Motor neuron (in vitro differentiated cells): ENCODE data around the gene CLDN20. TPM values are rescaled to one million over a fixed set of nuclear protein-coding genes. Genes with fewer than 3 reads are reported as not detected.

Experiments
- ATAC-seq, 8 experiments: fragments of 200-7000 bp; cut with Tn5 transposase; replicated peaks in 6 of 8; 2 replicates each; pipeline ENCODE4 v1.8.0; 2021; ENCODE audit warnings: mild to moderate bottlenecking in 8 of 8, moderate library complexity in 8 of 8
- H3K27ac ChIP-seq, 2 donors: fragments of 250-450 bp; sonication (Bioruptor Pico); 2 replicates each; pipeline ENCODE4 v1.9.0; 2021; ENCODE audit warnings: antibody characterized with exemption in 2 of 2, mild to moderate bottlenecking in 2 of 2, moderate library complexity in 1 of 2
- H3K4me1 ChIP-seq, 2 donors: fragments of 250-450 bp; sonication (Bioruptor Pico); replicated peaks in 1 of 2; 2 replicates each; pipeline ENCODE4 v1.6.1; 2021; ENCODE audit warnings: antibody characterized with exemption in 2 of 2, mild to moderate bottlenecking in 2 of 2, moderate library complexity in 1 of 2
- H3K4me3 ChIP-seq, 5 donors: fragments of 250-450 bp; sonication (Bioruptor Pico); 2 replicates each; pipeline ENCODE4 v1.9.0; 2021; ENCODE audit warnings: antibody characterized with exemption in 5 of 5, mild to moderate bottlenecking in 5 of 5, moderate library complexity in 4 of 5
- WGBS, 10 experiments: fragments of 450-650 bp; shearing (Covaris generic); methylation state at CpG; one replicate each; pipeline ENCODE4 v1.0.0; 2022; 5-methylcytosine and 5-hydroxymethylcytosine counted together
- in situ Hi-C, 9 experiments: fragments of 400-800 bp; cut with MboI; loops; one replicate each; pipeline ENCODE4 v1.15.0; 2021; ENCODE audit warnings: low sequenced_read_pairs in 9 of 9, low pct_unique_long_range_greater_than_20kb in 2 of 9; ENCODE audit not compliant: unreplicated experiment in 9 of 9
- total RNA-seq, 8 experiments: library from RNA; unstranded; fragments of 300-600 nt; gene quantifications; 2 replicates each; pipeline versions ENCODE4 v1.2.3 to v1.2.4, GENCODE V29; 2022

The CLDN20 gene
- total RNA-seq, 8 experiments from 2014 or later, result 0.76 to 10.4 (median 1.9) TPM

DNA sequence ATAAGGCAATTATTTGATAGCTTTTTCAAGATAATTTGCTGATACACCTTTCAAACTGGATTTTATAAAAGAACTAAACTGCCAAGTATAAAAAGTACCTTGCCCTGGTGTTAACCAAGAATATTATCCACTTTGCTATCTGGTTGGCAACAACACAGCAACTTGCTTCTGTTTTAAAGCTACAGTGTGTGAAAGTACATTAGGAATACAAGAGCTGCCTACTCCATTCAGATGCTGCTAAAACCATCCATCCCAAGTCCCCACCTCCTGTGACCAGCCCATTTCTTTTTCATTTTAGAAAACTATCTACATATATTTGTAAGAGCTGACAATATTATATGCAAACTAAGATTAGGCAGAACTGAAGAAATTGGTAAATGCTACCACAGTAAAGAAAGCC is 12.8 kb downstream of the CLDN20 start:
- in situ Hi-C loops, result no loop called here
- ATAC-seq, result peak in 2 of 8 experiments; percentile 7 to 30
- Histone ChIP-seq H3K4me1 (peaks cover 16 to 19% of the 10 kb centered on the region in 2 donors), H3K4me3 (no peak overlapping the region), H3K27ac (no peak overlapping the region)

DNA sequence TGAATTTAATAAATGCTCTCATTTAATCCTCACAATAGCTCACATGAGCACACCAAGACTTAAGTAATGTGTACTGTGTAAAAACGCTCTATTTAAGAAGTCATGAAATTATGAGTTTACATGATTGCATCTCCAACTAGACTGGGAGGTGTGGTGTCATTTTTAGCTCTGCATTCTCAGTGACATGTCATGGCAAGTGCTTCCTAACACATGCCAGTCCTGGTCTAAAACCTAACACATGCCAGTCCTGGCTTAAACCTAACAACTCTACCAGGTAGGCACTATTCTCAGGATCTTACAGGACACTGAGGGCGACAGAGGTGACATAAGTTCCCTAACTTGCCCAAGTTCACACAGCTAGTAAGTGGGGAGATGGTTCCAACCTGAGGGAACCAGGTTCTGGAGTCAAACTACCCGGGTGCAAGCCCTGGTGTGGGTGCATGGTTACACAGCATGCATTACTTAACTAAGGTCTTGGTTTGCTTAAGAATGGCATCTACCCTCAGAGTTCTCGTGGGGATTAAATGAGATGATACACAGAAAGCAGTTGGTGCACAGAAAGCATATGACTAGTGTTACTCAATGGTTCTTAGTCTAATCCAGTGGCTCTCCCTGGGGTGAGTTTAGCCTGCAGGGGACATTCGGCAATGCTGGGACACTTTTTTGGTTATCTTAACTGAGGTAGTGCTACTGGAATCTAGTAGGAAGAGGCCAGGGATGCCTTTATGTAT is 14.7 kb downstream of the CLDN20 start:
- peaks cover 1 to 2% of the 10 kb centered on the region in 2 donors for H3K4me1 ChIP-seq
- H3K4me3 ChIP-seq, result no peak overlapping the region
- in situ Hi-C loops, result no loop called here
- no peak for ATAC-seq
- 75 to 100% (median 94%) methylated on average over 1 to 5 of the region's 5 CpGs; no CpG with 5 or more reads in 3 of the 10 experiments for WGBS, 10 experiments
- H3K27ac ChIP-seq, result no peak overlapping the region

DNA sequence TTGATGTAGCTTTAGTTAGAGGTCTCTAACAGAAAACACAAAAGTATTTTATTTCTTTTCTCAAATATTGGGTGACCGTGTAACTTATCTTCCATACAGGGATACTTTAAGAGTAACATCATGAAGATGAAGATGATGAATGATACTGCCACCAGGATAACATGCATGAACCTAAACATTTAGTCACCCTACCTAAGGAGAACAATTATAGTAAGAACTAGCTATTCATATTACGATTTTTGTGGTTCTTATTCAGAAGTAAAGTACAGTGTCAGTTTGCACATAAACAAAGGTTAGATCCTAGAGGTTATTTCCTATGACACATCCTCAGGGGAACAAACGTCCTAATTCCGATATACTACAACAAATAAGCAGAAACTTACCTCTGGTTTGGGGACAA is 21.0 kb downstream of the CLDN20 start:
- WGBS, 10 experiments, result 82 to 100% (median 94%) methylated on average over 1 to 4 of the region's 4 CpGs
- peaks cover 3 to 13% of the 10 kb centered on the region in 2 donors for H3K4me1 ChIP-seq
- no peak overlapping the region for H3K4me3 ChIP-seq
- H3K27ac ChIP-seq, result no peak overlapping the region
- ATAC-seq, result no peak
- in situ Hi-C loops, result no loop called here

DNA sequence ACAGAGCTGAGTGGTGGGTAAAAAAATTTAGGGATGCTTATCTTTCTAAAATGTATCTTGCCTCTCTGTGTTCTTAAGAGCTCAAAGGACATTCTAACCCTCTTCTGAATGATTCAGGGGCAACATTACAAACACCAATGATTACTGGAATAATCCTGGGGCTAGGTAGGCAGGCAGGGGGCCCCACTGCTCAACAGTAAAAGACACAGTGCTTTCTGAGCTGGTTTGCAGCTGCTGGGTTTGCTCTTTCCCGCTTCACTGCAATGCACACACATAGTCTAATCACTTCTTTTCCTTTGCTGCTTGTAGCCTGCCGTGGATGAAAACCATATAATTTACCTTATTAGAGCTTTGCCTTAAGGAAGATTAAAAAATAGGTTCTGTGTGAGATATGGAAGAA is 23.9 kb downstream of the CLDN20 start:
- in situ Hi-C loops, result no loop called here
- H3K27ac ChIP-seq, result no peak overlapping the region
- H3K4me1 ChIP-seq, result peaks cover 3 to 13% of the 10 kb centered on the region in 2 donors
- WGBS, 10 experiments, result 79 to 100% (median 91%) methylated on average over 1 to 2 of the region's 2 CpGs; no CpG with 5 or more reads in 2 of the 10 experiments
- ATAC-seq, result peak in 1 of 8 experiments; percentile 38
- H3K4me3 ChIP-seq, result no peak overlapping the region

DNA sequence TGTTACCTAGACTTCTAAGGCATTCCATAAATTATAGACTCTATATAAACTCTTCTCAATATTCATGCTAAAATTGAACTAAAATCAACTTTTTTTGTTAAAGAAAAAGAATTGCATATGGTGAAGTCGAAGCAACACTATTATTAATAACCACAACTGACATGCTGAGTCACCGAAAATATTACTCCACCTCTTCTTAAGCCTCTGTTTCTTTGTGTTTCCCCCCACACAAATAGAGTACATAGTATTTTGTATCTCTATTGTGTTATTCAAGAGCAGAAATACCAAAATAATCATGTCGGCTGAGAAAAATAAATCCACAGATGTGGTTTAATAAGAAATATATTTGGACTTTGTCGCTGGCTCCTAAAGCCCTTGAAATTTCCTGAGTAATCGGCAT is 26.7 kb downstream of the CLDN20 start:
- no peak for ATAC-seq
- 65 to 100% (median 95%) methylated on average over 1 to 5 of the region's 5 CpGs for WGBS, 10 experiments
- in situ Hi-C loops, result no loop called here
- Histone ChIP-seq H3K27ac (no peak overlapping the region), H3K4me1 (peaks cover 3 to 13% of the 10 kb centered on the region in 2 donors), H3K4me3 (no peak overlapping the region)

DNA sequence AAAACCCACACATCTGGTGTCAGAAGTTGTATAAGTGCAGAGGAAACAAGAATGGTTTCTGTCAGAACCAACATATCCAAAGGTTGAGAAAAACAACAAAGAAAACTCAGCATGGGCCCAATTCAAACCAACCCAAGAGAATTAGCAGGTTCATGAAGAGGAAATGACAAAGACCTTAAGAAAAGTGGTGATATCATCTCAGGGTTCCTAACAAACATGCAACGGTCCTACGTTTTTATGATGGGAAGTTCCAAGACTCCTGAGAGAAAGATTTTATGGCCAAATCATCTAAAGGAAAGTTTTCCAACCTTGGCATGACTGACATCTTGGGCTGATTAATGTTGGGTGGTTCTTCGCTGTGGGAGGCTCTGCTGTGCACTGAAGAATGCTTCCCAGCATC is 27.5 kb downstream of the CLDN20 start:
- in situ Hi-C loops, result no loop called here
- Histone ChIP-seq H3K4me1 (peaks cover 3 to 13% of the 10 kb centered on the region in 2 donors), H3K4me3 (no peak overlapping the region), H3K27ac (no peak overlapping the region)
- 35 to 100% (median 78%) methylated on average over 1 to 3 of the region's 3 CpGs; no CpG with 5 or more reads in 2 of the 10 experiments for WGBS, 10 experiments
- no peak for ATAC-seq

DNA sequence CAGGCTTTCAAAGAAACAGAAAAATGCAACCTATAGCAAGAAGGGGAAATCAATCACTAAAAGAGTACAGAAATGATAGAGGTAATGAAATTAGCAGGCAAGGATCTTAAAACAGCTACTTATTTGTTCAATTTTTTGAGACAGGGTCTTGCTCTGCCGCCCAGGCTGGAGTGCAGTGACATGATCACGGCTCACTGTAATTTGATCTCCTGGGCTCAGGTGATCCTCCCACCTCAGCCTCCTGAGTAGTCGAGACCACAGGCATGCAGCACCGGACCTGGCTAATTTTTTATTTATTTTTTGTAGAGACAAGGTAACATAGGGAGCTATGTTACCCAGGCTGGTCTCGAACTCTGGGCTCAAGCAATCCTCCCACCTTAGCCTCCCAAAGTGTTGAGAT is 28.9 kb downstream of the CLDN20 start:
- ATAC-seq, result no peak
- H3K4me3 ChIP-seq, result no peak overlapping the region
- in situ Hi-C loops, result no loop called here
- 14 to 93% (median 71%) methylated on average over 1 to 5 of the region's 5 CpGs; no CpG with 5 or more reads in 3 of the 10 experiments for WGBS, 10 experiments
- H3K27ac ChIP-seq, result no peak overlapping the region
- peaks cover 3 to 13% of the 10 kb centered on the region in 2 donors for H3K4me1 ChIP-seq

DNA sequence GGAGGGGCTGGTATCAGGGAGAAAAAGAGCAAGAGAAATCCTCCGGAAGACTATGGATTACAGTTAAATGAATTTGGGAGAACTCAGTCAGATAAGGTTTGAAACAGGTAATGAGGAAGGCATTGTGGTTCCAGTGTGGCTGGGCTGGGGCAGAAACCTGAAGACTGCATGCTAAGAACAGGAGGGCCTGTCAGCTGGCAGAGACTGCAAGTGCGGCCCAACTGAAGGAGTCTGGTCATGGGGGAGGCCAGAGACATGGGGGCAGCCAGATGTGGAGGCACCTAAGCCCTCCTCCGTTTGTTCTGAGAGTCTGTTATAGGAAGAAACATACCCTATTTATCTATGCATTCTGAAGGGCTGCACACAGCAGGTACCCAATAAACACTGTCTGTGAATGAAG is 33.9 kb downstream of the CLDN20 start:
- ATAC-seq, result no peak
- Histone ChIP-seq H3K27ac (no peak overlapping the region), H3K4me3 (no peak overlapping the region), H3K4me1 (no peaks in the 10 kb centered on the region)
- in situ Hi-C loops, result no loop called here
- WGBS, 10 experiments, result 63 to 100% (median 94%) methylated on average over 1 to 3 of the region's 3 CpGs; no CpG with 5 or more reads in 1 of the 10 experiments

DNA sequence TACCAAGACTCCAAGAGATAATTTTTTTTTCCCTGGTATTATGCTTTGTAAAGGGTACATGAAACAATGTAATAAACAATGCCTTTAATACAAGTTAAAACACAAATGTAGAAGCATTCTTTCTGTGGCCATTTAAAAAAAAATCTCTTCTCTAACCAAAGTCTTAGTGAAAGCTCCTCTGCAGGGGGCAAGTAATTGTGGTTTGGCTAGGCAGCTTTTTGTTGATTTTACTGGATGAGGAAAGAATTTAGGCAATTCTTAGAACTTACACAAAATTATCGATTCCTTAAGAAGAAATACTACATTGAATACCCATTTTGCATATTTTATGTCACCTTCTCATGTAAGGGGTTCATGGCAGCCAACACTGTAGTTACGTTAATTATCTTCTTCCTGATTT is 38.1 kb downstream of the CLDN20 start:
- WGBS, 10 experiments, result 55 to 100% (median 79%) methylated on average over 1 to 2 of the region's 2 CpGs; no CpG with 5 or more reads in 1 of the 10 experiments
- Histone ChIP-seq H3K4me1 (no peaks in the 10 kb centered on the region), H3K27ac (no peak overlapping the region), H3K4me3 (no peak overlapping the region)
- in situ Hi-C loops, result no loop called here
- no peak for ATAC-seq

DNA sequence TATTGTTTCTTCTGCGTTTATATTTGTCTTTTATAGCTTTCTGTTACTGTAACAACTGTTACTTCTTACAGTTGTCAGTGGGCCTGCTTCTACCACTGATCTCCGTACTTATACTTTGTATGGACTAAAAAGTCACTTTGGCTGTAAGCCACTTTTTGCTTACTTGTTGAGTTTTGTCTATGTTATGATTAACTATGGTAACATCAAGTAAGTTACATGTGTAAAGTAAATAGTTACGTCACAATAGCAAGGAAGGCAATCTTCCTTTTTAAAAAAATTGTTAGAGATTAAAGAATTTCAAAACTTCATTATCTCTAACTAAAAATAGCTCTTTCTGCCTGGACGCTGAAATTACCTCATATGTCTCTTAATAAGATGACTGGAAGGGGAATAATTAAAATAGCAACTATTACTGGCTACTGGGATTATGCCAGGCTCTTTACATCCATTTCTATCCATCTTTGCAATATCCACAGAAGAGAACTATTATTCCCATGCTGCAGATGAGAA is 39.6 kb downstream of the CLDN20 start:
- no peak overlapping the region for H3K4me3 ChIP-seq
- no peaks in the 10 kb centered on the region for H3K4me1 ChIP-seq
- in situ Hi-C loops, result no loop called here
- H3K27ac ChIP-seq, result no peak overlapping the region
- ATAC-seq, result no peak
- WGBS, 10 experiments, result 67 to 100% (median 89%) methylated on average over 2 to 4 of the region's 4 CpGs

DNA sequence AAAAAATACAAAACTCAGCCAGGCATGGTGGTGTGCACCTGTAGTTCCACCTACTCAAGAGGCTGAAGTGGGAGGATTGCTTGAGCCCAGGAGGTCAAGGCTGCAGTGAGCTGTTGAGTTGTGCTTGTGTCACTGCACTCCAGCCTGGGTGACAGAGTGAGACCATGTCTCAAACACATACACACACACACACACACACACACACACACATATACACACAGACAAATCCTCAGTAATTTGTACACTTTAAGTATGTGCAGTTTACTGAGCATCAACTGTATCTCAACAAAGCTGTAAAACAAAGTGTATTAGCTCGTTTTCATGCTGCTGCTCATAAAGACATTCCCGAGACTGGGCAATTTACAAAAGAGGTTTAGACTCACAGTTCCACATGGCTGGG is 43.1 kb downstream of the CLDN20 start:
- Histone ChIP-seq H3K27ac (no peak overlapping the region), H3K4me1 (no peaks in the 10 kb centered on the region), H3K4me3 (no peak overlapping the region)
- in situ Hi-C loops, result no loop called here
- 20 to 94% (median 81%) methylated on average over 1 to 2 of the region's 2 CpGs; no CpG with 5 or more reads in 6 of the 10 experiments for WGBS, 10 experiments
- ATAC-seq, result no peak

DNA sequence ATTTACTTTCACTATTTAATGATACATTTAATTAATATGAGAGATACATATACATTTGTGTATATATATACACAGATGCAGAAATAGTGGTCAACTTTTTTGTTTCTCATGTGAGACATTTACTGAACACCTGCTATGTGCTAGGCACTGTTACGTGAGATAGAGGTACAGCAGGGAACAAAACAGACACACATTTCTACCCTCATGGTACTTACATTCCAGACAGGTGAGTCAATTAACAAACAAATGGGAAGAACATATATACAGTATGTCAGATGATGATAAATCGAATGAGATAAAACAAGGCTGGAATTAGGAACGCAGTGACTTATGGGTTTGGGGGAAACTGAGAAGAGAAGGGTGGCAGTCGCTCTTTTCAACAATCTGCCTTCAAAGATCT is 45.3 kb downstream of the CLDN20 start:
- H3K4me3 ChIP-seq, result no peak overlapping the region
- H3K4me1 ChIP-seq, result no peaks in the 10 kb centered on the region
- in situ Hi-C loops, result no loop called here
- ATAC-seq, result no peak
- 76 to 100% (median 90%) methylated on average over 2 to 4 of the region's 4 CpGs; no CpG with 5 or more reads in 1 of the 10 experiments for WGBS, 10 experiments
- H3K27ac ChIP-seq, result no peak overlapping the region

DNA sequence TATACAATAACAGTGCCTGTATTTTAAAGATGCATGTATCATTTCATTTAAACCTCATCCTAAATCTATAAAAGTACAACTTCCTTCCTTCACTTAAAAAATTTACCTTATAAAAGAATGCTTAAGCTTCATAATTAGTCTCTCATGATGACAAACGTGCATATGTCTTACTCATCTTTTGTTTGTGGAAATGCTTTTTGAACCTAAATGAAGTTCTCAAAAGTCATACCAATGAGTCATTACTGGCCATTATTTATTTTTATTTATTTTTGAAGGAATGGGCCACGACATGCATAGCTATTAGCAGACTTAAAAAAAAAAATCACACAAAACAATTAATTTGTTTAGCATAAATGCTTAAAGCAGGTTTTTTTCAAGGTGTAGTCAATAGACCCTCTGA is 46.8 kb downstream of the CLDN20 start:
- in situ Hi-C loops, result no loop called here
- no peak for ATAC-seq
- no peak overlapping the region for H3K27ac ChIP-seq
- H3K4me3 ChIP-seq, result no peak overlapping the region
- WGBS, 10 experiments, result 6 to 90% (median 65%) methylated on average over 1 to 2 of the region's 2 CpGs
- peaks cover 0 to 5% of the 10 kb centered on the region in 2 donors for H3K4me1 ChIP-seq

DNA sequence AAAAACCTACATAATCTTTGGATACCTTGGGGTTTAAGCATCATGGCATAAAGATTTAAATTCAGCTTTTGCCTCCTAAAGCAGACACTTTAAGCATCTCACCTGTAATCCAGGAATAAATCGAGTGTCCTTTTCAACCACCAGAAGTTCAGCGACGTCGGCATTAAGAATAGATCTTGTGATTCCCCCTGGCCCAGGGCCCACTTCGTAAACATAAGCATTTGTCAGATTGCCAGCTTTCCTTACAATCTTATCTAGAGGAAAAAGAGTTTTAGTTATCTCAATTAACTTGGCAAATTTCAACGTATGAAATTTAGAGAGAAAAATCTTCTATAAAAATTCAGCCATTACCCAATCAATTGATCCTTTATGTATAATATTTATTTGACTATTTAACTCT is 47.3 kb downstream of the CLDN20 start:
- Histone ChIP-seq H3K27ac (no peak overlapping the region), H3K4me1 (peaks cover 0 to 5% of the 10 kb centered on the region in 2 donors), H3K4me3 (no peak overlapping the region)
- 82 to 100% (median 94%) methylated on average over 1 to 6 of the region's 6 CpGs for WGBS, 10 experiments
- ATAC-seq, result no peak
- in situ Hi-C loops, result no loop called here
